OCI-LY1 (cell line): ENCODE measurements around the gene CNN2.
A peak's percentile ranks its signal among the peaks of the same experiment; 100 is the strongest.

Experiments used
- H2AFZ ChIP-seq: fragments of 200-600 bp; sonication (generic), shearing (Covaris generic); 2 replicates; pipeline ENCODE4 v1.6.0; 2014; ENCODE audit warnings: antibody characterized with exemption, mild to moderate bottlenecking, low read length
- H3F3A ChIP-seq: fragments of 200-600 bp; sonication (generic), shearing (Covaris generic); 2 replicates; pipeline ENCODE4 v1.6.0; 2014; ENCODE audit warnings: mild to moderate bottlenecking, antibody characterized with exemption, low read length, moderate library complexity; ENCODE audit not compliant: insufficient read depth
- H3K27ac ChIP-seq: fragments of 200-600 bp; sonication (generic); 2 replicates; pipeline ENCODE4 v1.5.1; 2014; ENCODE audit warnings: low read length, mixed run types, mild to moderate bottlenecking, low read depth; ENCODE audit not compliant: poor library complexity, severe bottlenecking
- H3K27me3 ChIP-seq: fragments of 200-600 bp; sonication (generic); 2 replicates; pipeline ENCODE4 v1.6.0; 2014; ENCODE audit warnings: antibody characterized with exemption, mild to moderate bottlenecking, low read length, moderate library complexity; ENCODE audit not compliant: insufficient read depth
- H3K36me3 ChIP-seq: fragments of 200-600 bp; sonication (generic); 2 replicates; pipeline ENCODE4 v1.6.1; 2014; ENCODE audit warnings: mild to moderate bottlenecking, antibody characterized with exemption, low read length, moderate library complexity, mixed read lengths; ENCODE audit not compliant: insufficient read depth
- H3K4me1 ChIP-seq: fragments of 200-600 bp; sonication (generic); 2 replicates; pipeline ENCODE4 v1.5.1; 2014; ENCODE audit warnings: mild to moderate bottlenecking, low read length, moderate library complexity; ENCODE audit not compliant: insufficient read depth, severe bottlenecking
- H3K4me2 ChIP-seq: fragments of 200-600 bp; sonication (generic), shearing (Covaris generic); 2 replicates; pipeline ENCODE4 v1.6.1; 2014; ENCODE audit warnings: low read length
- H3K4me3 ChIP-seq: fragments of 200-600 bp; sonication (generic); 2 replicates; pipeline ENCODE4 v1.5.1; 2014; ENCODE audit warnings: low read length, low read depth, mild to moderate bottlenecking, mixed read lengths; ENCODE audit not compliant: poor library complexity, severe bottlenecking
- H3K79me2 ChIP-seq: fragments of 200-600 bp; shearing (Covaris generic); 2 replicates; pipeline ENCODE4 v1.6.1; 2016; ENCODE audit warnings: mixed run types, low read length, mixed read lengths; ENCODE audit not compliant: insufficient read depth
- H3K9ac ChIP-seq: fragments of 200-600 bp; sonication (generic), shearing (Covaris generic); 2 replicates; pipeline ENCODE4 v1.6.1; 2014; ENCODE audit warnings: mild to moderate bottlenecking, low read length, mixed read lengths
- H3K9me2 ChIP-seq: fragments of 200-600 bp; sonication (generic), shearing (Covaris generic); 2 replicates; pipeline ENCODE4 v1.6.1; 2014; ENCODE audit warnings: low read depth, mild to moderate bottlenecking, low read length, mixed read lengths
- H3K9me3 ChIP-seq: fragments of 200-600 bp; shearing (Covaris generic); 2 replicates; pipeline ENCODE4 v1.6.1; 2014; ENCODE audit warnings: low read length, mixed read lengths
- H4K20me1 ChIP-seq: fragments of 200-600 bp; sonication (generic), shearing (Covaris generic); 2 replicates; pipeline ENCODE4 v1.6.0; 2016; ENCODE audit warnings: mild to moderate bottlenecking, low read length; ENCODE audit not compliant: insufficient read depth
- CTCF ChIP-seq: fragments of 200-600 bp; sonication (generic), shearing (Covaris generic); IDR thresholded peaks from 2 replicates; pipeline ENCODE4 v1.5.1; 2017; ENCODE audit warnings: mild to moderate bottlenecking, antibody characterized with exemption, low read length, moderate library complexity, mixed read lengths
- EZH2 ChIP-seq: fragments of 200-600 bp; sonication (generic), shearing (Covaris generic); IDR thresholded peaks from 2 replicates; pipeline ENCODE4 v1.8.0; 2017; ENCODE audit warnings: borderline replicate concordance, mixed run types, mild to moderate bottlenecking, antibody characterized with exemption, low read length, moderate library complexity, mixed read lengths

CNN2 gene

GRCh38 chr19:1065606-1066109, 39.2 kb downstream of the CNN2 start:
- H3K27me3 ChIP-seq, result no peaks in the 10 kb centered on the region
- no peaks in the 10 kb centered on the region for H3F3A ChIP-seq
- H3K27ac ChIP-seq, result no peak overlapping the region

GRCh38 chr19:1066251-1066747, 39.9 kb downstream of the CNN2 start:
- H4K20me1 ChIP-seq, result no peaks in the 10 kb centered on the region
- H3K9me3 ChIP-seq, result no peaks in the 10 kb centered on the region
- peaks cover 15% of the 10 kb centered on the region for H3K36me3 ChIP-seq
- H3K4me1 ChIP-seq, result peaks cover 46% of the 10 kb centered on the region
- H3K27me3 ChIP-seq, result no peaks in the 10 kb centered on the region
- H2AFZ ChIP-seq, result no peak overlapping the region
- H3K9me2 ChIP-seq, result no peaks in the 10 kb centered on the region
- TF ChIP-seq EZH2 (no peak), CTCF (no peak)
- H3K4me3 ChIP-seq, result peak overlapping the region; percentile 86
- no peaks in the 10 kb centered on the region for H3K79me2 ChIP-seq
- H3K9ac ChIP-seq, result peak overlapping the region; percentile 87
- peak overlapping the region; percentile 46 for H3K27ac ChIP-seq
- peak overlapping the region; percentile 72 for H3K4me2 ChIP-seq
- H3F3A ChIP-seq, result no peaks in the 10 kb centered on the region

More at GRCh38 chr19:1065606-1066109, 39.2 kb downstream of the CNN2 start:
- TF ChIP-seq EZH2 (no peak), CTCF (no peak)
- Histone ChIP-seq H3K36me3 (peaks cover 11% of the 10 kb centered on the region), H3K4me2 (peak overlapping the region; percentile 69; the same call in 1 of the 2 replicates), H3K4me3 (peak overlapping the region; percentile 43), H2AFZ (no peak overlapping the region), H3K9me3 (no peaks in the 10 kb centered on the region), H4K20me1 (no peaks in the 10 kb centered on the region), H3K4me1 (peaks cover 46% of the 10 kb centered on the region), H3K9me2 (no peaks in the 10 kb centered on the region), H3K79me2 (no peaks in the 10 kb centered on the region), H3K9ac (no peak overlapping the region)

- peaks cover 46% of the 10 kb centered on the region for H3K4me1 ChIP-seq
These were observed 40.4 kb downstream of the CNN2 start, which contains the start of gene ARHGAP45 for GRCh38 chr19:1066748-1067340. TSS of gene ARHGAP45 (plus strand) at chr19:1067167. CDS start at chr19:1067406, 239 bp downstream.

More at GRCh38 chr19:1066748-1067340, 40.4 kb downstream of the CNN2 start, which contains the start of gene ARHGAP45:
- Histone ChIP-seq H3K79me2 (no peaks in the 10 kb centered on the region), H3F3A (no peaks in the 10 kb centered on the region), H3K9me3 (no peaks in the 10 kb centered on the region), H2AFZ (no peak within 1 kb of the TSS), H3K9ac (peak within 1 kb of the TSS; percentile 87), H3K27me3 (no peaks in the 10 kb centered on the region), H3K4me3 (peak within 1 kb of the TSS; percentile 86), H3K36me3 (peaks cover 12% of the 10 kb centered on the region), H4K20me1 (no peaks in the 10 kb centered on the region), H3K27ac (peak within 1 kb of the TSS; percentile 92), H3K9me2 (no peaks in the 10 kb centered on the region), H3K4me2 (peak within 1 kb of the TSS; percentile 72)
- TF ChIP-seq CTCF, result no peak
- no peak for TF ChIP-seq EZH2
